ENCODE results near the gene PAQR5.
"Not testable (repeated sequence)": the region's sequence is repeated elsewhere in the genome, so short reads cannot be mapped to it uniquely, and the experiment has no call there.

Gene PAQR5

GRCh38 chr15:69288011-69288410 is 10.7 kb upstream of the PAQR5 start:
- no peaks in the 10 kb centered on the region for H3K36me3 Mint-ChIP-seq (ENCODE audit: low read depth)
- H3K4me1 Mint-ChIP-seq (ENCODE audit: low read depth): no peaks in the 10 kb centered on the region
- no peaks in the 10 kb centered on the region for H3K9me3 Mint-ChIP-seq
- H3K4me3 Mint-ChIP-seq: no peak overlapping the region
- no peak for DNase-seq (ENCODE audit: low spot score)
- H3K27ac Mint-ChIP-seq: no peak overlapping the region
- no peaks in the 10 kb centered on the region for H3K27me3 Mint-ChIP-seq (ENCODE audit: low read depth)

GRCh38 chr15:69288531-69289341 is 10.0 kb upstream of the PAQR5 start:
- no peaks in the 10 kb centered on the region for H3K9me3 Mint-ChIP-seq
- no peaks in the 10 kb centered on the region for H3K27me3 Mint-ChIP-seq (ENCODE audit: low read depth)
- H3K4me1 Mint-ChIP-seq (ENCODE audit: low read depth): no peaks in the 10 kb centered on the region
- H3K36me3 Mint-ChIP-seq (ENCODE audit: low read depth): no peaks in the 10 kb centered on the region
- H3K4me3 Mint-ChIP-seq: no peak overlapping the region
- H3K27ac Mint-ChIP-seq: no peak overlapping the region
- no peak for DNase-seq (ENCODE audit: low spot score)

GRCh38 chr15:69289342-69290146 is 9.2 kb upstream of the PAQR5 start:
- Mint-ChIP-seq H3K27me3 (ENCODE audit: low read depth) (no peaks in the 10 kb centered on the region), H3K4me3 (no peak overlapping the region), H3K4me1 (ENCODE audit: low read depth) (no peaks in the 10 kb centered on the region), H3K27ac (no peak overlapping the region), H3K36me3 (ENCODE audit: low read depth) (no peaks in the 10 kb centered on the region), H3K9me3 (no peaks in the 10 kb centered on the region)
- DNase-seq (ENCODE audit: low spot score): no peak

GRCh38 chr15:69290346-69291164 is 8.2 kb upstream of the PAQR5 start:
- H3K4me3 Mint-ChIP-seq: no peak overlapping the region

GRCh38 chr15:69291651-69292050 is 7.1 kb upstream of the PAQR5 start:
- H3K27ac Mint-ChIP-seq; H3K27me3 Mint-ChIP-seq (ENCODE audit: low read depth); H3K9me3 Mint-ChIP-seq; H3K4me3 Mint-ChIP-seq; H3K4me1 Mint-ChIP-seq (ENCODE audit: low read depth); DNase-seq (ENCODE audit: low spot score); H3K36me3 Mint-ChIP-seq (ENCODE audit: low read depth): not testable (repeated sequence)

More at GRCh38 chr15:69290346-69291164, 8.2 kb upstream of the PAQR5 start:
- DNase-seq (ENCODE audit: low spot score): no peak
- Mint-ChIP-seq H3K9me3 (no peaks in the 10 kb centered on the region), H3K4me1 (ENCODE audit: low read depth) (no peaks in the 10 kb centered on the region), H3K36me3 (ENCODE audit: low read depth) (no peaks in the 10 kb centered on the region), H3K27me3 (ENCODE audit: low read depth) (peaks cover 3% of the 10 kb centered on the region), H3K27ac (no peak overlapping the region)

GRCh38 chr15:69292826-69293420 is 5.8 kb upstream of the PAQR5 start:
- H3K27me3 Mint-ChIP-seq (ENCODE audit: low read depth): peaks cover 17% of the 10 kb centered on the region
- DNase-seq (ENCODE audit: low spot score): no peak
- H3K4me1 Mint-ChIP-seq (ENCODE audit: low read depth): no peaks in the 10 kb centered on the region
- no peaks in the 10 kb centered on the region for H3K36me3 Mint-ChIP-seq (ENCODE audit: low read depth)
- no peak overlapping the region for H3K27ac Mint-ChIP-seq
- H3K4me3 Mint-ChIP-seq: no peak overlapping the region
- no peaks in the 10 kb centered on the region for H3K9me3 Mint-ChIP-seq

- H3K27ac Mint-ChIP-seq: no peak overlapping the region
- no peak for DNase-seq (ENCODE audit: low spot score)
- H3K36me3 Mint-ChIP-seq (ENCODE audit: low read depth): no peaks in the 10 kb centered on the region
Observed at GRCh38 chr15:69293741-69294615, 4.7 kb upstream of the PAQR5 start.

GRCh38 chr15:69296606-69297005 is 2.1 kb upstream of the PAQR5 start:
- no peaks in the 10 kb centered on the region for H3K4me1 Mint-ChIP-seq (ENCODE audit: low read depth)
- peaks cover 44% of the 10 kb centered on the region for H3K27me3 Mint-ChIP-seq (ENCODE audit: low read depth)
- no peak for DNase-seq (ENCODE audit: low spot score)
- H3K36me3 Mint-ChIP-seq (ENCODE audit: low read depth): no peaks in the 10 kb centered on the region
- H3K27ac Mint-ChIP-seq: no peak overlapping the region
- no peaks in the 10 kb centered on the region for H3K9me3 Mint-ChIP-seq
- H3K4me3 Mint-ChIP-seq: no peak overlapping the region

More at GRCh38 chr15:69293741-69294615, 4.7 kb upstream of the PAQR5 start:
- Mint-ChIP-seq H3K4me1 (ENCODE audit: low read depth) (no peaks in the 10 kb centered on the region), H3K9me3 (no peaks in the 10 kb centered on the region), H3K27me3 (ENCODE audit: low read depth) (peaks cover 24% of the 10 kb centered on the region), H3K4me3 (no peak overlapping the region)

GRCh38 chr15:69297642-69298353 is 914 bp upstream of the PAQR5 start:
- H3K9me3 Mint-ChIP-seq: no peaks in the 10 kb centered on the region
- DNase-seq (ENCODE audit: low spot score): no peak
- no peak overlapping the region for H3K27ac Mint-ChIP-seq
- no peak overlapping the region for H3K4me3 Mint-ChIP-seq
- no peaks in the 10 kb centered on the region for H3K36me3 Mint-ChIP-seq (ENCODE audit: low read depth)
- peaks cover 51% of the 10 kb centered on the region for H3K27me3 Mint-ChIP-seq (ENCODE audit: low read depth)
- H3K4me1 Mint-ChIP-seq (ENCODE audit: low read depth): no peaks in the 10 kb centered on the region

- H3K9me3 Mint-ChIP-seq: no peaks in the 10 kb centered on the region
- H3K36me3 Mint-ChIP-seq (ENCODE audit: low read depth): no peaks in the 10 kb centered on the region
- DNase-seq (ENCODE audit: low spot score): no peak
- H3K4me3 Mint-ChIP-seq: no peak overlapping the region
- H3K4me1 Mint-ChIP-seq (ENCODE audit: low read depth): no peaks in the 10 kb centered on the region
- peaks cover 51% of the 10 kb centered on the region for H3K27me3 Mint-ChIP-seq (ENCODE audit: low read depth)
- H3K27ac Mint-ChIP-seq: no peak overlapping the region
Observed at GRCh38 chr15:69298354-69298696, 387 bp upstream of the PAQR5 start.

GRCh38 chr15:69299451-69299886 is 757 bp downstream of the PAQR5 start:
- Mint-ChIP-seq H3K4me3 (no peak overlapping the region), H3K4me1 (ENCODE audit: low read depth) (no peaks in the 10 kb centered on the region), H3K27ac (no peak overlapping the region), H3K36me3 (ENCODE audit: low read depth) (no peaks in the 10 kb centered on the region), H3K9me3 (no peaks in the 10 kb centered on the region), H3K27me3 (ENCODE audit: low read depth) (peaks cover 51% of the 10 kb centered on the region)
- no peak for DNase-seq (ENCODE audit: low spot score)

GRCh38 chr15:69299943-69300588 is 1.4 kb downstream of the PAQR5 start:
- no peak overlapping the region for H3K4me3 Mint-ChIP-seq
- H3K27ac Mint-ChIP-seq: no peak overlapping the region
- H3K4me1 Mint-ChIP-seq (ENCODE audit: low read depth): no peaks in the 10 kb centered on the region
- no peaks in the 10 kb centered on the region for H3K9me3 Mint-ChIP-seq
- no peaks in the 10 kb centered on the region for H3K36me3 Mint-ChIP-seq (ENCODE audit: low read depth)
- H3K27me3 Mint-ChIP-seq (ENCODE audit: low read depth): peaks cover 48% of the 10 kb centered on the region
- no peak for DNase-seq (ENCODE audit: low spot score)
